GM13977 (cell line): Measurements from ENCODE around the gene GEMIN7.
A peak's percentile ranks its signal among the peaks of the same experiment; 100 is the strongest.

Experiments used
- DNase-seq: peaks from one replicate; pipeline ENCODE4 v3.0.0; 2012; ENCODE audit warnings: low spot score
- in situ Hi-C: fragments of 300-500 bp; cut with MboI; formaldehyde crosslinking; loops from one replicate; pipeline ENCODE4 v1.12.0; 2022; ENCODE audit warnings: low sequenced_read_pairs, low pct_unique_long_range_greater_than_20kb, mixed read lengths, inconsistent platforms; ENCODE audit not compliant: unreplicated experiment
- TF ChIP-seq, protein P1 (sequence below): IDR thresholded peaks from 2 replicates; pipeline ENCODE4 v1.5.1; 2012; ENCODE audit warnings: mild to moderate bottlenecking, control low read depth; ENCODE audit not compliant: insufficient read depth; ENCODE audit errors: extremely low read depth, missing control alignments

Gene GEMIN7

DNA sequence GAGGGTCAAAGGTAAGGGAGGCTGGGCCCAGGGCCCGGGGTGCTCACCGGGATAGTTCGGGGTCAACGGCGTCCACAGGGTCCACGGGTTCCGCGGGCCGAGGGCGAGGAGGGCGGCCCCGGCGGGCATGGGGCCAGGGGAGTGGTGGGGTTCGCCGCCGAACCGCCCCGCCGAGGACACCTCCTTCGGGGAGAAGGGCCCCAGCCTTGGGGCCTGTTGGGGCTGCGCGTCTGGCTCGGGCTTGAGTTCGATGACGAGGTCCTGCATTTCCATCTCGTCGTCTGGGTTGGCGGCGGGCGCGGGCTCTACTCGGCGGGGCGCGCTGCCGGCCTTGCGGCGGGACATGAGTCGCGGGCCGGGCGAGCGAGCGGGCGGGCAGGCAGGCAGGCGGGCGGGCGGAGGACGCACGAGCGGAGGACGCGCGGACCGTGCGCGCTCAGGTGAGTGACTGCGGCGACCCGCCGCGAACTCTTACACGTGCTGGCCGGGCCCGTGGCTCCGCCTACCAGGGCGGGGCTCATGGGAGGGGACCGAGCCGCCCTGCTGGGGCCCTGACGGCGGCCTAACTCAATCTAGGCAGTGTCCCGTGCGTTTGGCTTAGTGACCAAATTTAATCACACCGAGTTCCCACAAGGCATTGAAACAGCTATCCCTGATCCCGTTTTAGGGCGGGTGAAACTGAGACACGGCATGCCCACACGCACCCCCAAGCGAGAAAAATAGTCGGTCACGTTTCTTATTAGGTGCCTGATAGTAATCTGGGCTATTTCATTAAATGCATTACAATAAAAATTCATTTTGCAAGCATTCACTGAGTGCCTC is 2.8 kb upstream of the GEMIN7 start, which contains the start of gene ZNF296:
Gene ZNF296 (minus strand): TSS at position 450 of the 822 bp plus-strand sequence. CDS start 105 bp downstream, at position 345.
- peak; percentile 94 for DNase-seq
- in situ Hi-C loops, result no loop called here
- TF ChIP-seq, protein P1, sequence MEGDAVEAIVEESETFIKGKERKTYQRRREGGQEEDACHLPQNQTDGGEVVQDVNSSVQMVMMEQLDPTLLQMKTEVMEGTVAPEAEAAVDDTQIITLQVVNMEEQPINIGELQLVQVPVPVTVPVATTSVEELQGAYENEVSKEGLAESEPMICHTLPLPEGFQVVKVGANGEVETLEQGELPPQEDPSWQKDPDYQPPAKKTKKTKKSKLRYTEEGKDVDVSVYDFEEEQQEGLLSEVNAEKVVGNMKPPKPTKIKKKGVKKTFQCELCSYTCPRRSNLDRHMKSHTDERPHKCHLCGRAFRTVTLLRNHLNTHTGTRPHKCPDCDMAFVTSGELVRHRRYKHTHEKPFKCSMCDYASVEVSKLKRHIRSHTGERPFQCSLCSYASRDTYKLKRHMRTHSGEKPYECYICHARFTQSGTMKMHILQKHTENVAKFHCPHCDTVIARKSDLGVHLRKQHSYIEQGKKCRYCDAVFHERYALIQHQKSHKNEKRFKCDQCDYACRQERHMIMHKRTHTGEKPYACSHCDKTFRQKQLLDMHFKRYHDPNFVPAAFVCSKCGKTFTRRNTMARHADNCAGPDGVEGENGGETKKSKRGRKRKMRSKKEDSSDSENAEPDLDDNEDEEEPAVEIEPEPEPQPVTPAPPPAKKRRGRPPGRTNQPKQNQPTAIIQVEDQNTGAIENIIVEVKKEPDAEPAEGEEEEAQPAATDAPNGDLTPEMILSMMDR, result no peak

- no peak for DNase-seq
- TF ChIP-seq, protein P1, result no peak
- in situ Hi-C loops, result no loop called here
Observed at GRCh38 chr19:45076851-45077730, 2.0 kb upstream of the GEMIN7 start.

DNA sequence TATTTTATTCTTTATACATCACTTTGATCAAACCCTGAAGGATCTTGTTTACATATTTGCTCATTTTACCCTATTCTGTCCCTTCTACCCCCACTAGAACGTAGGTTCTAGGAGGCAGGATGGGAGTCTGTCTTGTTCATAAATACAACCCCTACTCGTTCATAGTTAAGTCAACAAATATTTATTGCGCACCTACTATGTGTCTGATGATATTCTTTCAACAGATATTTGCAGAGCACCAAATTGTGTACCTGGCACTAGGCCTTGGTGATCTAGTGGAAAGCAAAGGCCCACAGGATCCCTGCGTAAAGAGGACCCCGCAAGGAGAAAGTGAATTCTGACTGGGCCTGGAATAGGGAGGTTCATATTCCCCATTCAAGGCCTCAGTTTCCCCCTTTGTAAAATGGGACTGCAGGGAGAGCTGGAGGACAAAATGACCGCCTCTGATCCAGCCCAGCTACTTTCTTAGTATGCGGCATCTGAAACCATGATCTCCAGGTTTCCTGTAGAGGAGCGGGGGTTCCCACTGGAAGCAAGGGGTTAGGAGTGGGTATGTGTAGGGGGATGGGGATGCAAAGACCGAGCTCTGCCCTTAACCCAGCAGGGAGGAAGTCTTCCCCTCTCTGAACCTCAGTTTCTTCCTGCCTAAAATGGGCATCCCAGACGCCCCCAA is 534 bp upstream of the GEMIN7 start:
- in situ Hi-C loops, result no loop called here
- no peak for DNase-seq
- TF ChIP-seq, protein P1, result no peak

DNA sequence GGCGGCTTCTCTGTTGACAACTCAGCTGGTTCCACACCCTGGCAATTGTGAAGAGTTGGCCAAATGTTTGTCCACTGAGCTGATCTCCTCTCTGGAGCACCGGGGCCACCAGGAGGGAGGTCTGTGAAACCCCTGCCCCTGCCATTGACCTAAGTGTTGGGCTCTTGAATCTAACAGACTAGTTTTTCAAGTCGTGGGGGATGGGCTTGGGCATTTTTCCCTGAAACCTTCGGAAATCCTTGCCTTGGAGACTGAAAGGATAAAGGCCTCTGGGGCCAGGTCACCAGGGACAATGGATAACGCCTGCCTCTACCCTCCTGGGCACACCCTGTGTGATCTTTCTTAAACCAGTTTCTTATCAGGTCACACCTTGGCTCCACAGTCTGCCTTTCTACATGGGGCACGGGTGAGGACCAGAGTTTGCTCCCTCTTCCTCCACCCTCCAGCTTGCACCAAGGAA is 881 bp downstream of the GEMIN7 start:
- DNase-seq, result no peak
- in situ Hi-C loops, result no loop called here
- TF ChIP-seq, protein P1, result no peak

- DNase-seq, result no peak
- TF ChIP-seq, protein P1, result no peak
- in situ Hi-C loops, result no loop called here
Observed at GRCh38 chr19:45082170-45082569, 3.1 kb downstream of the GEMIN7 start.

DNA sequence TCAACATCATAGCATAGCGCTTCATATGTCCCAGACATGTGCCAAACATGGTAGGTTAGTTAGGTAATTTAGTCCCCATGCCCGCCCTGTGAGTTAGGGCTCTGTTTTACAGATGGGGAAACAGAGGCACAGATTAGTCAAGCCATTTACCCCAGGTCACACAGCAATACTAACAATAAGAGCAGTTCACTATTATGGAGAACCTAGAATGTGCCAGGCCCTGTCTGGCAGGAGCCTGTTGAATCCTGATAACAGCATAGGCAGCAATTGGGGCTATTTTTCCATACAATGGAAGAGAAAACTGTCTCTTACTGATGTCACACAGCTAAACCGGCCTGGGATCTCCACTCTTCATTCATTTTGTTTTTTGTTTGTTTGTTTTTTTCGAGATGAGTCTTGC is 7.4 kb downstream of the GEMIN7 start:
- in situ Hi-C loops, result no loop called here
- TF ChIP-seq, protein P1, result no peak
- DNase-seq, result no peak
